ENCODE data around the gene GAGE12E.
"Not testable (repeated sequence)": the region's sequence is repeated elsewhere in the genome, so short reads cannot be mapped to it uniquely, and the experiment has no call there.

GAGE12E gene

DNA sequence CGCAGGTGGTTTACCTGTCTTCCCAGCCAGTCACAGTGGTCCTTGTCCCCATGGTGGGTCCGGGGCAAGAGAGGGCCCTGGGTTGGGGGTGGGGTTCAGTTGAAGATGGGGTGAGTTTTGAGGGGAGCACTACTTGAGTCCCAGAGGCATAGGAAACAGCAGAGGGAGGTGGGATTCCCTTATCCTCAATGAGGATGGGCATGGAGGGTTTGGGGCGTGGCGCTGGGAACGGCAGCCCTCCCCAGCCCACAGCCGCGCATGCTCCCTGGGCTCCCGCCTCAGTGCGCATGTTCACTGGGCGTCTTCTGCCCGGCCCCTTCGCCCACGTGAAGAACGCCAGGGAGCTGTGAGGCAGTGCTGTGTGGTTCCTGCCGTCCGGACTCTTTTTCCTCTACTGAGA lies at the start of gene GAGE12E:
Gene GAGE12E, plus strand, starts transcription at position 301 of the 400 bp plus-strand sequence. CDS start 1,155 bp downstream, outside the sequence.
- DNase-seq: not testable (repeated sequence)

DNA sequence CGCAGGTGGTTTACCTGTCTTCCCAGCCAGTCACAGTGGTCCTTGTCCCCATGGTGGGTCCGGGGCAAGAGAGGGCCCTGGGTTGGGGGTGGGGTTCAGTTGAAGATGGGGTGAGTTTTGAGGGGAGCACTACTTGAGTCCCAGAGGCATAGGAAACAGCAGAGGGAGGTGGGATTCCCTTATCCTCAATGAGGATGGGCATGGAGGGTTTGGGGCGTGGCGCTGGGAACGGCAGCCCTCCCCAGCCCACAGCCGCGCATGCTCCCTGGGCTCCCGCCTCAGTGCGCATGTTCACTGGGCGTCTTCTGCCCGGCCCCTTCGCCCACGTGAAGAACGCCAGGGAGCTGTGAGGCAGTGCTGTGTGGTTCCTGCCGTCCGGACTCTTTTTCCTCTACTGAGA lies 19.2 kb upstream of the GAGE12E start, which contains the start of gene GAGE12C:
Gene GAGE12C, plus strand, starts transcription at position 301 of the 400 bp plus-strand sequence. CDS start 1,155 bp downstream, outside the sequence.
- not testable (repeated sequence) for DNase-seq

- DNase-seq: not testable (repeated sequence)
These were observed 9.7 kb upstream of the GAGE12E start, which contains the start of gene GAGE12D for GRCh38 chrX:49541433-49541832. Gene GAGE12D (plus strand): TSS chrX:49541733. CDS start chrX:49542888, 1,155 bp downstream.

GRCh38 chrX:49560542-49560941 lies 9.5 kb downstream of the GAGE12E start, which contains the start of gene GAGE12F:
Gene GAGE12F (plus strand): TSS chrX:49560842. CDS start chrX:49561997, 1,155 bp downstream.
- not testable (repeated sequence) for DNase-seq

DNA sequence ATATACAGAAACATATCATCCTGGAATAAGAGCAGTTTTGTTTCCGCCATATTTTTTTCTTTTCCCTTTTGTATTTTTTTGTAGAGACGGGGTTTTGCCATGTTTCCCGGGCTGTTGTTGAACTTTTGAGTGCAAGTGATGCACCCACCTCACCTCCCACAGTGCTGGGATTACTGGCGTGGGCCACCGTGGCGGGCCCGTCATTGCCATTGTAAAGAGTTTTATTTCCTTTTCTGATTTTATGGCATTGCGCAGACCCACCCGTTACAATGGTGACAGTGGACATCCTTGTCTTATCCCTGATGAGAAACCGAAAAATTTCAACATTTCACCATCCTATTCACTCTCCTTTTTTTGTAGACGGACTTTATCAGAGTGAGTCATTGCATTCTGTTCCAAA lies 17.6 kb downstream of the GAGE12E start:
- not testable (repeated sequence) for DNase-seq

DNA sequence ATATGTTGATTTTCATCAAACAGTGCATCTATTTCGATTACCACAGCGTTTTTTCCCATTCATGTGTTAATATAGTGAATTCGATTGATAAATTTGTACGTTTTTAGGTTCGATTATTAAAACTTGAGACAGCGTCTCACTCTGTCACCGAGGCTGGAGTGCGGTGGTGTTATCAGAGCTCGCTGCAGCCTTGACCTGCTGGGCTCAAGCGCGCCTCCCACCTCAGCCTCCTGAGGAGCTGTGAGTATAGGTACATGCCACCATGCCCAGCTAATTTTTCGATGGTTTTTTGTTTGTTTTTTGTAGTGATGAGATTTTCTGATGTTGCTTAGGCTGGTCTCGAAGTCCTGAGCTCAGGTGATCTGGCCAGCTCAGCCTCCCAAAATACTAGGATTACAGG lies 18.1 kb downstream of the GAGE12E start:
- not testable (repeated sequence) for DNase-seq

- not testable (repeated sequence) for DNase-seq
These were observed 19.0 kb downstream of the GAGE12E start, which contains the start of gene GAGE12G for GRCh38 chrX:49570100-49570499. Gene GAGE12G (plus strand): TSS chrX:49570400. CDS start chrX:49571555, 1,155 bp downstream.

DNA sequence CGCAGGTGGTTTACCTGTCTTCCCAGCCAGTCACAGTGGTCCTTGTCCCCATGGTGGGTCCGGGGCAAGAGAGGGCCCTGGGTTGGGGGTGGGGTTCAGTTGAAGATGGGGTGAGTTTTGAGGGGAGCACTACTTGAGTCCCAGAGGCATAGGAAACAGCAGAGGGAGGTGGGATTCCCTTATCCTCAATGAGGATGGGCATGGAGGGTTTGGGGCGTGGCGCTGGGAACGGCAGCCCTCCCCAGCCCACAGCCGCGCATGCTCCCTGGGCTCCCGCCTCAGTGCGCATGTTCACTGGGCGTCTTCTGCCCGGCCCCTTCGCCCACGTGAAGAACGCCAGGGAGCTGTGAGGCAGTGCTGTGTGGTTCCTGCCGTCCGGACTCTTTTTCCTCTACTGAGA lies 28.6 kb downstream of the GAGE12E start, which contains the start of gene GAGE12H:
Gene GAGE12H, plus strand, starts transcription at position 301 of the 400 bp plus-strand sequence. CDS start 1,155 bp downstream, outside the sequence.
- DNase-seq: not testable (repeated sequence)

- DNase-seq: not testable (repeated sequence)
These were observed 38.1 kb downstream of the GAGE12E start, which contains the start of gene GAGE2A for GRCh38 chrX:49589196-49589595. Gene GAGE2A (plus strand): TSS chrX:49589496. CDS start chrX:49590651, 1,155 bp downstream.

- DNase-seq: not testable (repeated sequence)
These were observed 38.8 kb downstream of the GAGE12E start for GRCh38 chrX:49589769-49590478.

- DNase-seq: not testable (repeated sequence)
These were observed 39.4 kb downstream of the GAGE12E start for GRCh38 chrX:49590488-49590887.

- DNase-seq: not testable (repeated sequence)
These were observed 47.6 kb downstream of the GAGE12E start, which contains the start of gene GAGE1 for GRCh38 chrX:49598720-49599119. Gene GAGE1 (plus strand): TSS chrX:49599020. CDS start chrX:49600175, 1,155 bp downstream.
